Fibroblast of lung (primary cell): ENCODE data around the gene ICAM2. TPM values are rescaled to one million over a fixed set of nuclear protein-coding genes. Genes with fewer than 3 reads are reported as not detected.

Source experiments
- DNase-seq, 2 donors: peaks; one replicate each; pipeline versions ENCODE4 v3.0.0 to v3.0.0-alpha.2; 2010; ENCODE audit warnings: low read depth in 2 of 2
- H2AFZ ChIP-seq: 2 replicates; pipeline ENCODE4 v1.5.1; 2012; ENCODE audit warnings: low read length, control low read depth, inconsistent platforms
- H3K27ac ChIP-seq: 2 replicates; pipeline ENCODE4 v1.5.1; 2011; ENCODE audit warnings: low read length, control low read depth; ENCODE audit not compliant: insufficient read depth
- H3K27me3 ChIP-seq: 2 replicates; pipeline ENCODE4 v1.5.1; 2011; ENCODE audit warnings: mild to moderate bottlenecking, low read length; ENCODE audit not compliant: control insufficient read depth, insufficient read depth
- H3K36me3 ChIP-seq: 2 replicates; pipeline ENCODE4 v1.5.1; 2011; ENCODE audit warnings: low read length; ENCODE audit not compliant: control insufficient read depth, insufficient read depth
- H3K4me1 ChIP-seq: 2 replicates; pipeline ENCODE4 v1.5.1; 2011; ENCODE audit warnings: low read length; ENCODE audit not compliant: control insufficient read depth, insufficient read depth; ENCODE audit errors: extremely low read depth
- H3K4me2 ChIP-seq: 2 replicates; pipeline ENCODE4 v1.5.1; 2011; ENCODE audit warnings: low read length, control low read depth; ENCODE audit not compliant: insufficient read depth; ENCODE audit errors: extremely low read depth
- H3K4me3 ChIP-seq, 4 experiments: fragments of 200-600 bp in 1 of 4; sonication (generic) in 1 of 4; replicated peaks in 1 of 4; 2 replicates each; pipeline ENCODE4 v1.5.1; 2011 to 2016; ENCODE audit warnings: low read length in 4 of 4, low read depth in 3 of 4, mild to moderate bottlenecking in 3 of 4, control low read depth in 2 of 4, inconsistent platforms in 1 of 4, mixed read lengths in 1 of 4; ENCODE audit not compliant: insufficient read depth in 1 of 4; ENCODE audit errors: control extremely low read depth in 1 of 4
- H3K79me2 ChIP-seq: 2 replicates; pipeline ENCODE4 v1.5.1; 2012; ENCODE audit warnings: mild to moderate bottlenecking, low read length, inconsistent platforms; ENCODE audit not compliant: control insufficient read depth, insufficient read depth
- H3K9ac ChIP-seq: 2 replicates; pipeline ENCODE4 v1.5.1; 2011; ENCODE audit warnings: mild to moderate bottlenecking, low read length, control low read depth; ENCODE audit not compliant: insufficient read depth
- H3K9me3 ChIP-seq: 2 replicates; pipeline ENCODE4 v1.5.1; 2012; ENCODE audit warnings: low read depth, low read length; ENCODE audit not compliant: control insufficient read depth, insufficient read depth
- H4K20me1 ChIP-seq: 2 replicates; pipeline ENCODE4 v1.5.1; 2011; ENCODE audit warnings: low read length; ENCODE audit not compliant: control insufficient read depth, insufficient read depth; ENCODE audit errors: extremely low read depth
- CTCF ChIP-seq, 2 donors: IDR thresholded peaks in 1 of 2; conservative IDR thresholded peaks in 1 of 2; 1 replicate in 1 of 2; 2 replicates in 1 of 2; pipeline ENCODE4 v1.5.1; 2011 to 2012; ENCODE audit warnings: low read length in 2 of 2, control low read depth in 1 of 2, inconsistent platforms in 1 of 2, low read depth in 1 of 2, mild to moderate bottlenecking in 1 of 2
- EZH2 ChIP-seq: IDR thresholded peaks from 2 replicates; pipeline ENCODE4 v1.5.1; 2012; ENCODE audit warnings: low read length, control low read depth, mild to moderate bottlenecking; ENCODE audit errors: missing control alignments
- polyA plus RNA-seq, 2 donors: library from polyadenylated mRNA; depleted of rRNA in 1 of 2; stranded (reverse) in 1 of 2; unstranded in 1 of 2; fragments of >200 nt; gene quantifications; 2 replicates each; pipeline ENCODE4 v1.2.1, GENCODE V29; 2011 to 2012; ENCODE audit warnings: missing spikeins in 1 of 2
- total RNA-seq: library from RNA; depleted of rRNA; stranded (reverse); fragments of >200 nt; gene quantifications from 2 replicates; pipeline ENCODE4 v1.2.1, GENCODE V29; 2014

Gene ICAM2
- total and polyA plus RNA-seq, 2 donors (not counting 1 experiment from before 2014, with no cell fraction given): 1.1 to 3.5 TPM

- Histone ChIP-seq H4K20me1 (no peaks in the 10 kb centered on the region), H2AFZ (no peak overlapping the region), H3K9me3 (no peaks in the 10 kb centered on the region), H3K4me3 (no peak overlapping the region), H3K4me2 (no peak overlapping the region), H3K36me3 (no peaks in the 10 kb centered on the region), H3K27ac (no peak overlapping the region), H3K79me2 (no peaks in the 10 kb centered on the region), H3K27me3 (no peaks in the 10 kb centered on the region), H3K4me1 (no peaks in the 10 kb centered on the region), H3K9ac (no peak overlapping the region)
- TF ChIP-seq EZH2 (no peak), CTCF (conservative IDR thresholded peaks at IDR 0.05 in 1 of 2, IDR thresholded peaks at IDR 0.05 in 1 of 2; ENCODE audit: low read depth in 1 of 2, low read length in 2 of 2) (no peak)
- no peak for DNase-seq
Observed at GRCh38 chr17:63954402-63955063, 65.9 kb downstream of the ICAM2 start.

Other genes starting within 250 kb of the ICAM2 start
- gene CCDC47, start 247.0 kb downstream of the ICAM2 start, total RNA-seq: 64.5 and 65.6 TPM in 2 replicates
- 72.3 and 83.2 TPM in 2 replicates for gene CCDC47, start 247.0 kb downstream of the ICAM2 start, polyA plus RNA-seq
- gene DDX42, start 246.5 kb downstream of the ICAM2 start, total RNA-seq: 53.4 and 61.8 TPM in 2 replicates
- 67.0 and 81.5 TPM in 2 replicates for gene DDX42, start 246.5 kb downstream of the ICAM2 start, polyA plus RNA-seq
- 61.9 and 66.9 TPM in 2 replicates for gene PSMC5, start 193.2 kb downstream of the ICAM2 start, total RNA-seq
- gene PSMC5, start 193.2 kb downstream of the ICAM2 start, polyA plus RNA-seq: 216 and 276 TPM in 2 replicates
- gene FTSJ3, start 193.0 kb downstream of the ICAM2 start, total RNA-seq: 61.8 and 86.5 TPM in 2 replicates
- gene FTSJ3, start 193.0 kb downstream of the ICAM2 start, polyA plus RNA-seq: 37.8 and 62.2 TPM in 2 replicates
- 87.0 and 94.5 TPM in 2 replicates for gene SMARCD2, start 177.9 kb downstream of the ICAM2 start, total RNA-seq
- gene SMARCD2, start 177.9 kb downstream of the ICAM2 start, polyA plus RNA-seq: 51.1 and 57.9 TPM in 2 replicates
- not detected in 2 replicates for gene CSH2, start 147.0 kb downstream of the ICAM2 start, total RNA-seq
- gene CSH2, start 147.0 kb downstream of the ICAM2 start, polyA plus RNA-seq: not detected in 2 replicates
- gene GH2, start 138.7 kb downstream of the ICAM2 start, total RNA-seq: not detected in 2 replicates
- gene GH2, start 138.7 kb downstream of the ICAM2 start, polyA plus RNA-seq: not detected in 2 replicates
- gene CSH1, start 124.1 kb downstream of the ICAM2 start, total RNA-seq: not detected in 2 replicates
- not detected in 2 replicates for gene CSH1, start 124.1 kb downstream of the ICAM2 start, polyA plus RNA-seq
- not detected in 2 replicates for gene CSHL1, start 109.4 kb downstream of the ICAM2 start, total RNA-seq
- not detected in 2 replicates for gene CSHL1, start 109.4 kb downstream of the ICAM2 start, polyA plus RNA-seq
- gene GH1, start 101.8 kb downstream of the ICAM2 start, total RNA-seq: not detected in 2 replicates
- gene GH1, start 101.8 kb downstream of the ICAM2 start, polyA plus RNA-seq: not detected in 2 replicates
- gene CD79B, start 88.3 kb downstream of the ICAM2 start, total RNA-seq: 0.17 and 0.26 TPM in 2 replicates
- 0.72 TPM in 1 of 2 replicates, not detected in the other for gene CD79B, start 88.3 kb downstream of the ICAM2 start, polyA plus RNA-seq
- under 0.01 and 0.83 TPM in 2 replicates for gene SCN4A, start 47.7 kb downstream of the ICAM2 start, total RNA-seq
- not detected in 2 replicates for gene SCN4A, start 47.7 kb downstream of the ICAM2 start, polyA plus RNA-seq
- 0.17 and 0.26 TPM in 2 replicates for gene PRR29, start 22.3 kb downstream of the ICAM2 start, total RNA-seq
- gene PRR29, start 22.3 kb downstream of the ICAM2 start, polyA plus RNA-seq: 0.02 and 0.19 TPM in 2 replicates
- 11.7 and 13.9 TPM in 2 replicates for gene ERN1, start 109.5 kb upstream of the ICAM2 start, total RNA-seq
- 3.3 and 3.4 TPM in 2 replicates for gene ERN1, start 109.5 kb upstream of the ICAM2 start, polyA plus RNA-seq
- 23.6 and 33.4 TPM in 2 replicates for gene TEX2, start 242.6 kb upstream of the ICAM2 start, total RNA-seq
- 18.6 and 25.6 TPM in 2 replicates for gene TEX2, start 242.6 kb upstream of the ICAM2 start, polyA plus RNA-seq